Small intestine (tissue), 7 donors: ENCODE data around the gene RGP1. TPM values are rescaled to one million over a fixed set of nuclear protein-coding genes. Genes with fewer than 3 reads are reported as not detected.

Experiments
- DNase-seq, 2 donors: peaks; one replicate each; pipeline versions ENCODE4 v3.0.0 to v3.0.0-alpha.2; 2013
- FAIRE-seq: peaks from 2 replicates; lab custom pipeline; 2012; peaks lifted over from hg19 to GRCh38; lab: Jason Lieb, UNC
- H3K27ac ChIP-seq, 3 donors: one replicate each; pipeline ENCODE4 v1.5.1; 2013; ENCODE audit warnings: low read length in 2 of 3, mild to moderate bottlenecking in 2 of 3, control low read depth in 1 of 3, inconsistent platforms in 1 of 3, low read depth in 1 of 3, moderate library complexity in 1 of 3
- H3K27me3 ChIP-seq, 3 donors: one replicate each; pipeline ENCODE4 v1.6.1; 2013; ENCODE audit warnings: low read length in 3 of 3, inconsistent platforms in 1 of 3; ENCODE audit not compliant: control insufficient read depth in 3 of 3, insufficient read depth in 3 of 3
- H3K36me3 ChIP-seq, 3 donors: one replicate each; pipeline ENCODE4 v1.6.1; 2013; ENCODE audit warnings: low read length in 3 of 3, inconsistent platforms in 1 of 3, low read depth in 1 of 3, mild to moderate bottlenecking in 1 of 3, moderate library complexity in 1 of 3; ENCODE audit not compliant: control insufficient read depth in 3 of 3, insufficient read depth in 2 of 3
- H3K4me1 ChIP-seq, 3 donors: one replicate each; pipeline ENCODE4 v1.6.1; 2013; ENCODE audit warnings: low read length in 2 of 3, inconsistent platforms in 1 of 3, low read depth in 1 of 3, mild to moderate bottlenecking in 1 of 3, moderate library complexity in 1 of 3; ENCODE audit not compliant: control insufficient read depth in 3 of 3, insufficient read depth in 2 of 3
- H3K4me3 ChIP-seq, 3 donors: one replicate each; pipeline ENCODE4 v1.5.1; 2013; ENCODE audit warnings: low read length in 3 of 3, control low read depth in 1 of 3, inconsistent platforms in 1 of 3, low read depth in 1 of 3, mild to moderate bottlenecking in 1 of 3, moderate library complexity in 1 of 3
- H3K9me3 ChIP-seq, 2 donors: one replicate each; pipeline ENCODE4 v1.6.1; 2013; ENCODE audit warnings: low read depth in 1 of 2, low read length in 1 of 2; ENCODE audit not compliant: control insufficient read depth in 2 of 2, insufficient read depth in 1 of 2
- WGBS, 3 donors: extraction: QIAGEN DNeasy Blood & Tissue Kit; methylation state at CpG; one replicate each; pipeline ENCODE4 v1.1.7; 2013; 5-methylcytosine and 5-hydroxymethylcytosine counted together
- polyA plus RNA-seq, 4 donors: library from polyadenylated mRNA; stranded (reverse) in 3 of 4; unstranded in 1 of 4; fragments of 200-250 nt in 3 of 4; fragments of 120-200 nt in 1 of 4; gene quantifications; one replicate each; pipeline versions ENCODE4 v1.2.1 to v1.2.3, GENCODE V29; 2013
- donor health status: healthy with polysubstance abuse.
- donor health status: control.
- donor health status: control.
- donor health status: Bipolar disorder and iron deficiency.
- donor health status: healthy.

RGP1 gene
- polyA plus RNA-seq, 4 donors: 8.1 to 20.9 (median 15.4) TPM

GRCh38 chr9:35727676-35728040 is 21.4 kb upstream of the RGP1 start:
- FAIRE-seq (no peak), DNase-seq (no peak)

GRCh38 chr9:35728041-35728971 is 20.8 kb upstream of the RGP1 start:
- 14 to 32% (median 28%) methylated on average over 10 of the region's 10 CpGs for WGBS, 3 donors
- peaks cover 0 to 45% (median 21%) of the 10 kb centered on the region in 3 donors for H3K36me3 ChIP-seq
- no peaks in the 10 kb centered on the region for H3K9me3 ChIP-seq
- no peak for FAIRE-seq
- H3K4me3 ChIP-seq: peak overlapping the region in 1 of 3 donors; percentile 1
- peaks cover 19 to 52% (median 31%) of the 10 kb centered on the region in 3 donors for H3K4me1 ChIP-seq
- no peaks in the 10 kb centered on the region for H3K27me3 ChIP-seq
- DNase-seq: peak; percentile 51 to 57
- H3K27ac ChIP-seq: peak overlapping the region; percentile 67 to 87 (median 71)

More at GRCh38 chr9:35727676-35728040, 21.4 kb upstream of the RGP1 start:
- peaks cover 2 to 51% (median 24%) of the 10 kb centered on the region in 3 donors for H3K36me3 ChIP-seq
- no peak overlapping the region for H3K4me3 ChIP-seq
- peak overlapping the region; percentile 67 to 87 (median 71) for H3K27ac ChIP-seq
- H3K27me3 ChIP-seq: no peaks in the 10 kb centered on the region
- H3K4me1 ChIP-seq: peaks cover 19 to 52% (median 31%) of the 10 kb centered on the region in 3 donors
- whole genome bisulfite sequencing, 3 donors: 32 to 62% (median 46%) methylated on average over 5 of the region's 5 CpGs
- H3K9me3 ChIP-seq: no peaks in the 10 kb centered on the region

GRCh38 chr9:35729101-35729500 is 20.0 kb upstream of the RGP1 start:
- no peaks in the 10 kb centered on the region for H3K27me3 ChIP-seq
- DNase-seq (no peak), FAIRE-seq (no peak)
- peak overlapping the region in 2 of 3 donors; percentile 11 to 16 for H3K4me3 ChIP-seq
- 57 to 75% (median 61%) methylated on average over 3 of the region's 3 CpGs for WGBS, 3 donors
- H3K36me3 ChIP-seq: peaks cover 0 to 40% (median 14%) of the 10 kb centered on the region in 3 donors
- no peaks in the 10 kb centered on the region for H3K9me3 ChIP-seq
- H3K4me1 ChIP-seq: peaks cover 19 to 60% (median 31%) of the 10 kb centered on the region in 3 donors
- H3K27ac ChIP-seq: peak overlapping the region; percentile 17 to 98 (median 67)

- H3K9me3 ChIP-seq: no peaks in the 10 kb centered on the region
- FAIRE-seq: no peak
- H3K4me3 ChIP-seq: peak overlapping the region in 2 of 3 donors; percentile 11 to 16
- peaks cover 0 to 36% (median 11%) of the 10 kb centered on the region in 3 donors for H3K36me3 ChIP-seq
- 17 to 42% (median 32%) methylated on average over 6 of the region's 6 CpGs for WGBS, 3 donors
- no peaks in the 10 kb centered on the region for H3K27me3 ChIP-seq
- H3K4me1 ChIP-seq: peaks cover 19 to 60% (median 31%) of the 10 kb centered on the region in 3 donors
- H3K27ac ChIP-seq: peak overlapping the region; percentile 17 to 98 (median 96)
- DNase-seq: peak; percentile 58 to 69
These were observed 19.2 kb upstream of the RGP1 start for GRCh38 chr9:35729700-35730485.

GRCh38 chr9:35730486-35730854 is 18.6 kb upstream of the RGP1 start:
- H3K36me3 ChIP-seq: peaks cover 0 to 30% (median 8%) of the 10 kb centered on the region in 3 donors
- WGBS, 3 donors: 68 to 87% (median 74%) methylated on average over 2 of the region's 2 CpGs
- no peak for DNase-seq
- H3K4me1 ChIP-seq: peaks cover 19 to 60% (median 31%) of the 10 kb centered on the region in 3 donors
- no peaks in the 10 kb centered on the region for H3K9me3 ChIP-seq
- H3K27ac ChIP-seq: peak overlapping the region; percentile 96 to 98 (median 98)
- H3K27me3 ChIP-seq: no peaks in the 10 kb centered on the region
- no peak for FAIRE-seq
- H3K4me3 ChIP-seq: peak overlapping the region in 2 of 3 donors; percentile 80 to 84

GRCh38 chr9:35731415-35732184 is 17.5 kb upstream of the RGP1 start:
- H3K27me3 ChIP-seq: no peaks in the 10 kb centered on the region
- WGBS, 3 donors: 0 to 1% (median 0%) methylated on average over 29 to 47 of the region's 47 CpGs
- peaks cover 0 to 30% (median 6%) of the 10 kb centered on the region in 3 donors for H3K36me3 ChIP-seq
- H3K27ac ChIP-seq: peak overlapping the region; percentile 96 to 98 (median 98)
- H3K9me3 ChIP-seq: no peaks in the 10 kb centered on the region
- peak in 1 of 2 donors; percentile 46 for DNase-seq
- no peak for FAIRE-seq
- H3K4me1 ChIP-seq: peaks cover 17 to 53% (median 31%) of the 10 kb centered on the region in 3 donors
- H3K4me3 ChIP-seq: peak overlapping the region; percentile 79 to 84 (median 80)

GRCh38 chr9:35732185-35732799 is 16.8 kb upstream of the RGP1 start, which contains the start of the genes CREB3 and TLN1:
CREB3 (plus strand) TSS chr9:35732666; CDS start chr9:35732773, 107 bp downstream.
TLN1 (minus strand) TSS chr9:35732195; CDS start chr9:35725694, 6,501 bp downstream.
- Histone ChIP-seq H3K36me3 (peaks cover 3 to 33% (median 12%) of the 10 kb centered on the region in 3 donors), H3K27me3 (no peaks in the 10 kb centered on the region), H3K4me3 (peak within 1 kb of the TSS; percentile 79 to 84 (median 80)), H3K4me1 (peaks cover 14 to 46% (median 27%) of the 10 kb centered on the region in 3 donors), H3K9me3 (no peaks in the 10 kb centered on the region), H3K27ac (peak within 1 kb of the TSS; percentile 96 to 98 (median 98))
- WGBS, 3 donors: 0% methylated on average over 49 of the region's 49 CpGs
- DNase-seq (peak; percentile 99), FAIRE-seq (peak; percentile 70)
